DMS114 treated with DMSO at 0.1 percent for 48 hours (cell line): ENCODE results near the gene SLC49A3.
"Not testable (repeated sequence)": the region's sequence is repeated elsewhere in the genome, so short reads cannot be mapped to it uniquely, and the experiment has no call there.

ENCODE experiments used
- DNase-seq: peaks from one replicate; lab custom pipeline; 2025; ENCODE audit not compliant: unreplicated experiment; lab: John Stamatoyannopoulos, UW

SLC49A3 gene

DNA sequence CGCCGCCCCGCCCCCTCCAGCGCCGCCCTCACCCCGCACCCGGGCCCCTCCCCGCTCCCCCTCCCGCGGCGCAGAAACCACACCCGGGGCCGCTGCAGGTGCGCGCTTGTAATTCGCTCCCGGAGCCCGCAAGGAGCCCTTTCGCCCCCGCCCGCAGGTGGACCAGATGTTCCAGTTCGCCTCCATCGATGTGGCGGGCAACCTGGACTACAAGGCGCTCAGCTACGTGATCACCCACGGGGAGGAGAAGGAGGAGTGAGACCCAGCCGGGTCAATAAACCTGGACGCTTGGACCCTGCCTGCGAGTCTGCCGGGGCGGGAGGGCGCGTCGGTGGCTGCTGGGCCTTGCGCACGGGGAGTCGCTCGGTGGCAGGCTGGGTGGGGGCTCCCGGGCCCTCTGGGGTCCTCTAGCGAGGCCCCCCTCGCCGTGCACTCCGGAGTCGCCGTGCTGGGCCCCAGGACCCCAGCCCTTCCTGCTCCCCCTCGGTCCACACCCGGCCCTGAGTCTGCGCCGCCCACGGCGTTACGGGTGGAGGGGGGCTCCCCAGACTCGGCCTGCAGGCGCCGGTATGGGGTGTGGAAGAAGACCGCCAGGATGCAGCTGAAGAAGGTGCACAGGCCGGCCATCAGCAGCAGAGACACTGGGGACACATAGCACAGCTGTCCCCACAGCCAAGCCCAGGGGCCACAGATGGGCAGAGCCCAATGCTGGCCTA, 7.1 kb downstream of the SLC49A3 start:
- no peak for DNase-seq

DNA sequence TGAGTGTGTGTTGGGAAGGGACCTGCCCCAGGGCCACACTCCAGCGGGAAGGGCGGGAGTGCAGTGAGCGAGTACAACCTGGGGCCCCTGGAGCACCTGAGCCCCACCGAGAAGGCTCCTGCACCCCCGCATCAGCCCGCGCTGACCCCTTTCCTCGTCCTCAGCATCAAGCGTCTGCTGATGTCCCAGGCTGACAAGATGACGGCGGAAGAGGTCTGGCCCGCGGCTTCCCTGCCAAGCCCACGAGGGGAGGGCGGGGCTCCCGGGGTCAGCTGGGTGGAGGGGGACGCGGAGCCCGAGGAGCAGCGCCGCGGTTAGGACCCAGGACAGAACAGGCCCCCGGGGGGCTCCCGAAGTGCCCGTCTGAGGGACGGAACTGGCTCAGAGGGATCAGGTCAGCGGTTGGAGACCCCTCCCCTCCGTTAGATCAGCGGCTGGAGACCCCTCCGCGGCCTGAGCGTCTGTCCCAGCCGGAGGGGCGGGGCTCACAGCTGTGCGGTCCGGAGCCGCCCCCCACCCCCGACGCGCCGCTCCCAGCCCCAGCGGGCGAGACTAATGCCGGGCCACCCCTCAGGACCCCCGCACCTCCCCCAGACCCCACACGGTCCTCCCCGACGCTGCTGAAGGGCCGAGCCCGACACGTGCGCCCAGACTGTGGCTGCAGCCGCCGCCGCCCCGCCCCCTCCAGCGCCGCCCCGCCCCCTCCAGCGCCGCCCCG, 7.9 kb downstream of the SLC49A3 start:
- DNase-seq: no peak

DNA sequence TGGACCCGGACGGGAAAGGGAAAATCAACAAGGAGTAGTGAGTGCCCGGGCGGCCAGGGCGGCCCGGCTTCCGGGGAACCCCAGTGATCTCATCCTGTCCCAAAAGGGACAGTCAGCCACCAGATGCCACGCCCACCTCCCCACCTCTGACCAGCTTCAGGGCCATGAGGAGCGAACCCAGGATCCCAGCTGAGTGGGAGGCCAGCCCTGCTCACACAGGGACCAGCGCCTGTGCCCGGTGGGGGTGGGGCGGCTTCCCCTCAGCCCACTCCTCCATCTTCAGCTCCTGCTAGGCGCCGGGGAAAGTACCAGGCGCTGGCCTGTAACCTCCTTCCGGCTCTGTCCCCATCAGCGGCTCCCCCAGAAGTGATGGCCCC, 8.4 kb downstream of the SLC49A3 start:
- DNase-seq: no peak

DNA sequence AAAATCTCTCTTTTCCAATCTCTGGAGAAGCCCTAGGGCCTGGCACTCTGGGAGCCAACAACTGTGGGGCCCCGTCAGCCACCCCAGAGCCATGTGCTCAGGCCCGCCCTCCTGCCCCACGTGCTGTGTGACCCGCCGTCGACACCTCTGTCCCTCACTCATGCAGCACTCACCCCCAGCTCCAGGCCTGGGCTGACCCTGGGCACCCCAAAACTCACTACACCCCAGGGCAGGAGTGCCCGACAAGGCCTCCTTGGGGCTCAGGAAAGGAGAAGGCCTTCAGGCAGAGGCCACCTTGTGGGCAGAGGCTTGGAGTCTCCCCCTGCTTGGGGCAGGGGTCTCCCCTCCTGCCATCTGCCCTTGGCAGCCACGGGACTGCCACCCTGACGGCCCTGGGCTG, 8.9 kb downstream of the SLC49A3 start:
- no peak for DNase-seq

DNA sequence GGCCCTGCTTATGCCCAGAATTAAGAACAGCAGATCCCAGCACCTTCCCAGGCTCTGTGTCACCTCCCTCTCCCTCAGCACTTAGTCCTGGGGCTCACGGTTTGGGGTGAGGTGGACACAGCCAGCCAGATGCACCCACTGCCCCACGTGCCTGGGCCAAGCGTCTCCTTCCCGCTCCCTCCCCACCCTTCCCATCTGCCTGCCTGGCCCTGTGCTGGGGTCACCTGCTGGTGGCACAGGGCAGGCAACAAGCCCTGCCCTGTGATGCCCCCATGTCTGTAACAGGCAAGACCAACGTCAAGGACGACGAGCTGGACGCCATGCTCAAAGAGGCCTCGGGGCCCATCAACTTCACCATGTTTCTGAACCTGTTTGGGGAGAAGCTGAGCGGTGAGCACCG, 9.3 kb downstream of the SLC49A3 start:
- DNase-seq: no peak

DNA sequence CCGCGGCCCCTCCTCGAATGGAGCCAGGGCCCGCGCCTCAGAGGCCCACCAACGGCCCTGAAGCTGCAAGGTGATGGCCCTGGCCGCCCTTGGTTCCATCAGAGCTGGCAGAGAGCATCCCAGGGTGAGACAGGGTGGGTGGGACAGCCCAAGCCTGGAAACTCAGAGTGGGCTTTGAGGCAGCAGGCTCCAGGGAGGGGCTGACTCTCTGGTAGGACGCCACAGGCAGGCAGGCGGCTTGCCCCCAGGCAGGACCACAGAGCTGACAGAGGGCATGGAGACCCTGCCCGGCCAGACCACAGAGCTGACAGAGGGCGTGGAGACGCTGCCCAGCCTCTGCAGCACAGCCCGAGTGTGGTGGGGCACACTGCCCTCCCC, 9.9 kb downstream of the SLC49A3 start:
- DNase-seq: no peak

DNA sequence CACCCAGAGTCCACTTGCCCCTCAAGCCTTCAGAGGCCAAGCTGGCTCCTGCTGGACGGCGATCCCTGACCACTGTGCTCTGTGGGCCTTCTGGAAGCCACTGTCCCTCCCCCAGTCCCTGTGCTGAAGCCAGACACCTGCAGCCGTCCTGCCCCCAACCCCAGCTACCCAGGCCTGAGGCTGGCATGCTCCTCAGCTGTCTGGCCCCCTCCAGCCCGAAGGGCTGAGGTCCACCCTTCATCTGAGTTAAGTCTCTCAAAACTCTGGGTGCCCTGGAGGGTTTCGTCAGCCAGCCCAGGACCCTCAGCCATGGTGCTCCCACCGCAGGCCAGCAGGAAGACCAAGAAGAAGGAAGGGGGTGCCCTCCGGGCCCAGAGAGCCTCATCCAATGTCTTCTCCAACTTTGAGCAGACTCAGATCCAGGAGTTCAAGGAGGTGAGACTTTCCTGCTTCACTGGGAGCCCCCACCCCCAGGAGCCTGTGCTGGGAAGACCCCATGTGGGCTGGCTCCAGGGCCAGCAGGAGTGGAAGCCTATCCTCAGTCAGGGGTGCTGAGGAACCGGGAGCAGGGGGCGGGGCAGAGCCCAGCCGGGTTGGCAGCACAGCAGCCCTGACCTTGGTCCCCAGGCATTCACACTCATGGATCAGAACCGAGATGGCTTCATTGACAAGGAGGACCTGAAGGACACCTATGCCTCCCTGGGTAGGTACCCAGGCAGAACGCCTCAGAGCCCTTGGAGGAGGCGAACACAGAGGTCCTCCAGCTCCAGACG, 10.4 kb downstream of the SLC49A3 start:
- DNase-seq: no peak

DNA sequence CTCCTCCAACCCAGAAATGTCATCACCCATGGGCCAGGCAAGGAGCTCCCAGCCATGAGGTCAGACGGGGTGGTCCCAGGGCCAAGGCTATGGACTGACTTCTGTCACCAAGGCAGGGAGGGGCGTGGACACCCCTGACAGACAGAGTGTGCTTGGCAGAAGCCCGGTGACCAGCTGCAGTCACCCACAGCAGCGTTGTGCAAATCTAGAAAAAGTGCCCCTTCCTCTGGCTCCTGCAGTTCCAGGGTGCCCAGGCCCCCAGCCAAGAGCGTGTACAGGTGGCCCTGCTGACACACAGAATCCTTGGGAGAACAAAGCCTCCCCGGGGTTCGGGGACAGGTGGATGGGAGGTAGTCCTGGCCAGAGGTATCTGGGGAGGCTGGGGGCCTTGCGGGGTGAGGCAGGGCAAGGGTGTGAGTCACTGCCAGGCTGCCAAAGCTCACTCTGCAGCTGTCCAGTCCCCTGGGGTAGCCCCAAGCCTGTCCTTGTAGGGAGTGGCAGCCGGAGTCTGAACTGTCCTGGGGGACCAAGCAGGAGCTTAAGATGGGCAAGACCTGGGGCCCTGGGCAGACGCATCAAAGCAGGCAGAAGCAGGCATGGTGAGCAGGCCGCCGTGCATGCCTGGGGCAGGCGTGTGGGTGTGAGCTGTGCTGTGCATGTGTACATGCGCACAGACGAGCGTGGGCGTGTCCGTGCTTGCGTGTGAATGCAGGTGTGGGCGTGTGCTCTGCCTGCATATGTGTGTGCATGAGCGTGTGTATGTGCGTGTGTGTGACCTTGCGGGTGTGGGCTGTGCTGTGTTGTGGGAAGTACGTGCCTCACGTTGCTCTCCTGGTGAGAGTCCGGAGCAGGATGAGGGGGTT, 11.3 kb downstream of the SLC49A3 start:
- no peak for DNase-seq

DNA sequence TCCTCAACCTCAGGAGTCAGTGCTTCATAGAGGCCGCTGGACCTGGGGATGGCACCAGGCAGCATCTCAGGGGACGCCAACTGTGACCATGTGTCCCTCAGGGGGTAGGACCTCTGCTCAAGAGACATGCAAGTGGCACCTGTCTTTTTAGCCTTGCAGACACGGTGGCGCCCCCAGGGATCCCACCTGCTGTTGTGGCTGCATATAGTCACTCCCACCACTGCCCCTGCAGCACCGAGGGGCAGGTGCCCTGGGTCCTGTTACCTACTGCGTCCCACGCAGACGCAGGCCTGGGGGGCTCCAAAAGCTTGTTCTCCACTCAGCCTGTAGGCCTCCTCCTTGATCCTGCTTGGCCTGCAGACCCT, 12.1 kb downstream of the SLC49A3 start:
- no peak for DNase-seq

DNA sequence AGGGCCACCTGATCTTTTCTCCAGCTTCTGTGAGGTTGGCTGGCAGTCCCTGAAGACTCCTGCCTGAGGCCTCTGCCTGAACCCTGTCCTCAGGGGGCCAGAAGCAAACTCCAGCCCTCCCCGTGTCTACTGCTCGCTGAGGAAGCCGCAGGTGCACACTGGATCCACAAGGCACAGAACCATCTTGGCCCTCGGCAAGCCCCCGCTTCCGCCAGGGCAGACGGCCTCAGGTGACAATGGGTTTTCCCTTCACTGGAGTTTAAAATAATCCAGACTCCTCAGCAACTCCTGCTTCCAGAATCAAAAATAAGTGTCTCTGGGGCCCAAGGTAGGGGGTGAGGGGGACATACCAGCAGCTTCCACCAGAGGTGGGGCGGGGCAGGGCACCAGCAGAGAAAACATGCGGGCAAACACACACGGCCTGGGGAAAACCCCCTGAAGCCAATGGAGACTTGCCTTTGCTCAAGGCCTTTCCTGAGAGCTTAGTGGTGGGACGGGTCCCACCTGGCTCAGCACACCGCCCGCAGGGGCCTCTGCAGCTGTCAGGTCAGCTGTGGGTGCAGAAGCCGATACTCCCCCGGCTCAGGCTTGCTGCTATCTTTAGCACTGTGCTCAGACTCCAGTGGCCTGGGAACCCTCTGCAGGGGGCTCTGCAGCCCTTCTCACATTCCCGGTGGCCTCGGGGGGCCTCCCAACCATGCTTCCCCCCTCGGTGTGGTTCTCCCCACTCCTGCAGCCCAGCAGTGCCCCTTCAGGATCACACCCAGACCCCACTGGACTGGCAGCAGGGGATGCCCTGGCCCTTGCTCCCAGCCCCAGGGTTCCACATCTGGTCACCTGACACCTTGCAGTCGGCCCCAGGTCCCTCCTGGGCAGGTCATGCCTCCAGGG, 12.7 kb downstream of the SLC49A3 start:
- no peak for DNase-seq

DNA sequence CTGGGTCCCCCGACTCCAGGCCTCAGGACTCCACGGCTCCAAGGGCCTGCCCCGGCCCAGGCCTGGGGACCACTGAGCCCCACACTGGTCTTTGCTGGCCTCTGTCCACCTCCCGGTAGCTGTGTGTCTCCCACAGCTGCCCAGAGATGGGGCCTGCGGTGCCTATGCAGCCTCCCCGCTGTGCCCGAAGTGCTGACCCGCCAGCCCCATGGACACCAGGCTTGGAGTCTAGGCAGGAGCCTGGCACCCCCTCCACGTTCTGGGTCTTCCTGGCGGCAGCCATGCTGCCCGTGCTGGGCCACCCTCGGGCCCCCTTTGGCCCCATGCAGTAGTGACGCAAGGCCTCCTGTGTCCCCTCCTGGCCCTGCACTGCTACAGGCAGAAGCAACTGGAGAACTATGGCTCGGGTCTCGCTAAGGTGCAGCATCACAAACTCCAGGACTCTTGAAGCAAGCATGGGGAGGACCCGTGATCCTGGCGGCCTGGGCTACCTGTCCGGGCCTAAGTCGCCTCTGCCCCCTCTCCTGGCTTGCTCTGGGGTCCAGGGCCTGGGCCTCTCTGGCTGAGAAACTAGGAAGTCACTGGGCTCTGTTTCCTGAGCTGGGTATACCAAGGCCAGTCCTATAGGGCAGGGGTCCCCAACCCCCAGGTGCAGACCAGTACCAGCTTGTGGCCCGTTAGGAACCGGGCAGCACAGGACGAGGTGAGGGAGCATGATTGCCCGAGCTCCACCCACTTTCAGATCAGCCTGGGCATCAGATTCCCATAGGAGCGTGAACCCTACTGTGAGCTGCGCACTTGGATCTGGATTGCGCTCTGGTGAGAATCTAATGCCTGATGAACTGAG, 13.7 kb downstream of the SLC49A3 start:
- no peak for DNase-seq

DNA sequence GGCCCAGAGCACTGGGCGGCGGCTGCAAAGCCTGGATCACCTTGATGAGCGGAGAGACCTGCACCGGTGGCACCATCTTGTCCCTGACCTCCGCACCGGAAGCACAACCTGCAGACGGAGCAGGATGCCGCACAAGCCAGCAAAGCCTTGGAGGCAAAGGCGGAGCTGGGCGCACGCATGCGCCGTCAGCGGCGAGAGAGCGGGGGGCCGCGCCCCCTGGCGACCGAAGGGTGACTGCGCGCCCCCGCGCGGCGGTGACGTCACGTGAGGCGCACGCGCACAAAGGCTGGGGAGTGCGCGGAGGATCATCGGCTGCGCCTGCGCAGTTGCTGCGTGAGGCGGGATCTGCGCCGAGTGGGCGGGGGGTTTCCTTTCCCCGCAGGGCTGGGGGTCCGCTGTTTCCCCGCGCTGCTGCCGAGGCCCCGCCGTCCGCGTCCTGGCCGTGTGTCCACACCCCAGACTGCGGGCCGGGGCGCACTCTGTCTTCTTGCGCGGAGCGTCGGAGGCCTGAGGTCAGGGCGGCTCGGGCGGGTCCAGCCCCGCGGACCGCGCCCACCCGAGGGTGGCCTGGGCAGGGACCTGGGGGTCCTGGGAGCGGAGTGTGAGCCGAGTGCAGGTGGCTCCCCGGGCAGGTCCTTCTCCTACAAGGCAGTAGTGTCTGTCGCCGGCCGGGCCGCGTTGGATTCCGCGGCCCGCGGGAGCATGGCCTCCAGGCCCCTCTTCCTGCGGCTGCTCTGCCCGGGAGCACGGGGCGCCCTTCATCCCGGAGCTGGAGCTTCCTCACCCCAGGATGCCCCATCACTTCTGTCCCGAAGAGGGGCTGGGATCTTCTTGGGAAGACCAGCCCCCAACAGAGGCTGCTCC, 14.5 kb downstream of the SLC49A3 start, which contains the start of the genes ATP5ME and MYL5:
Gene ATP5ME (minus strand): TSS at position 105 of the 864 bp plus-strand sequence. CDS start 29 bp downstream, at position 76.
Gene MYL5 (plus strand): TSS at position 371 of the 864 bp plus-strand sequence. CDS start 3,485 bp downstream, outside the sequence.
- peak; percentile 83 for DNase-seq

DNA sequence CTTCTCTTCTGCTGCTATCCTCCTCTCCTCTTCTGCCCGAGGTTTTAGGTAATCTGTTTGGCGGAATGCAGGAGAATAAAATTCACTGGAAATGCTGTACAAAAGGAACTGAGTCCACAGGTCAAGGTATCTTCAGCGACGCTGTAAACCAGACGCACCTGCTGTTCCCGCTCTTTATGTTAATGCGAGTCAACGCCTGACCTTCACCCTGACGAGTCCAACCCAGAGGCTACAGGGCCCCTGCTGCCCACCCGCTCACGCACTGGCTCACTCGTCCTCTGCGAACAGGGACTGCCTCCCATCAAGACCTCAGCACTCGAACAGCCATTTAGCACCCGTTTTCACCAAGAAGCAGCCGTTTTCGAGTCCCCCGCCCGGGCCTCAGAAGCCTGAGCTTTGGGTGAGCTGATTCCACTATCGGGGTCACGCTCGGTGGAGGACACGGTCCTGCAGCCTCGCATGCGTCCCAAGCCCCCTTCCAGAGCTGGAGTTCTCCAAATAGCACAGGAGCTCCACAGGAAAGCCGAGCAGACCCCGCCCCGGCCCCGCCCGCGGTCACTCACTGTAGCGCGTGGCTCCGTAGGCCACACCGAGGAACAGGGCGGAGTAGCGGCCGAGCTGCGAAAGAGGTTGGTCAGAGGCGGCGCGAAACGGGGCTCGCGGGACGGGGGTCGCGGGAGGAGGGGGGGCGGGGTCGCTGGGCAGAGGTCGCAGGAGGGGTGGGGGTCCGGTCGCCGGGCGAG, 15.4 kb downstream of the SLC49A3 start:
- DNase-seq: no peak

DNA sequence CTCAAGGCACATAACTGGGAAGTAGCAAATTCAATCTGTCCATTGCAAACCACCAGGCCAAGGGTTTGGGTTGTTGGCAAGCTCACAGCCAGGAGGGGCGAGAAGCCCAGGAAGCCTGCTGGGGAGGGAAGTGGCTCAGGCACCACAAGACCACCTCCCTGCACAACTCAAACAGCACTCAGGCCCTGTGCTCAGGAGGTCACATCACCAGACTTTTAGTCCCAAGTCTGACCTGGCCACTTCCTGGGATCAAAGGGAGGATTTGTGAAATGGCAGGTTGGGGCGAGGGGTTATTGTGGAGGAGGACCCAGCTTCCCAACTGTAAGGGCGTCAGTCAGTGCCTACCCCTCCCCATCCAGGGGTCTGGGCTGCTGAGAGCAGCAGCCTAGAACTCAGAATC, 17.2 kb downstream of the SLC49A3 start:
- DNase-seq: no peak

DNA sequence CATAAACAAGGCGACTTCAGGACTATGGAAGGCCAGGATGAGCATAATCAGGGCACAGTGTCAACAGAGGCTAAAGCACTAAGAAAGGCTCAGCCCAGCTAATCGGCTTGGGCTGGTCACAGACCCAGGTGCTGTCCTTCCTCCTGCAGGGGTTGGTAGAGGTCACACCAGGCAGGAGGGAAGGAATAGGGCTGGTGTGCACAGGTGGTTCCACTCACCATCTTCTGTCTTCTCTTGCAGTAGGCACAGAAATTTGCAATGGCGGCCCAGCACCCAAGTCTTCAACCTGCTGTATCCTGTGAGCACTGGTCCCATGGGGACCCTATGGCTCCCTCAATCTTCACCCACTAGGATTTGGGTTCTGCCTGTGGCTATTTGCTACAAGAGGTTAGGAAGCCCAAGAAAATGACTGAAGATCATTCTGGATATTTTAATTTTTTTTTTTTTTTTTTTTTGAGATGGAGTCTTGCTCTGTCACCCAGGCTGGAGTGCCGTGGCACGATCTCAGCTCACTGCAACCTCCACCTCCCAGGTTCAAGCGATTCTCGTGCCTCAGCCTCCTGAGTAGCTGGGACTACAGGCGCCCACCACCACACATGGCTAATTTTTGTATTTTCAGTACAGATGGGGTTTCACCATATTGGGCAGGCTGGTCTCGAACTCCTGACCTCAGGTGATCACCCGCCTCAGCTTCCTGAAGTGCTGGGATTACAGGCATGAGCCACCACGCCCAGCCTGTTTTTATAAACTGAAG, 19.0 kb downstream of the SLC49A3 start:
- not testable (repeated sequence) for DNase-seq

DNA sequence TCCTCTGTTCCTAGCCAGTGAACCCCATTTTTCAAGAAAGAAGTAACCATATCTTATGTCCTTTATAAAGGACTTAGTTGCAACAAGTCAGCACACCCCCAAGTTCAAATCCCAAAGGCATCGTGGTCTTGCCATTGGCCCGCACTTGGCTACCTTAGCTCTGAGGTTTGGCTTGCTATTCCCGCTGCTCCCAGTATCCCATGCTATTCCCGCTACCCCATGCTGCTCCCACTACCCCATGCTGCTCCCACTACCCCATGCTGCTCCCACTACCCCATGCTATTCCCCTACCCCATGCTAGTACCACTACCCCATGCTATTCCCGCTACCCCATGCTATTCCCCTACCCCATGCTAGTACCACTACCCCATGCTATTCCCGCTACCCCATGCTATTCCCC, 20.7 kb downstream of the SLC49A3 start:
- not testable (repeated sequence) for DNase-seq

DNA sequence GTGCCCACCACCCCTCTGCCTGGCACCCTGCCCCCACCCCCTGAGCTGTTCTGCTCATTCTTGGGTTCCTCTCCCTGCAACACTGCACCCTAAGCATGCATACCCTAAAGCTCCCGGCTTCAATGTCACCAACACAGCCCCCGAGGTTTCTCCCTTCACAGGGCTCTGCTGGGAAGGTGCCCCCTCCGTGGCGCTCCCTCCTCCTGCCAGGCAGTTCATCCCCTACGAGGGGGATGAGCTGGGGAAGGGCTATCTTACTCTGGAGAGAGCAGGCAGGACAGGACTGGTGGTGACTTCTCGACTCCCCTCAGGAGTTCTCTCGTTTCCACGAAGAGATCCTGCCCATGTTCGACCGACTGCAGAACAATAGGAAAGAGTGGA, 21.4 kb downstream of the SLC49A3 start:
- DNase-seq: no peak
